H1 (cell line): Measurements from ENCODE around the gene ANO2. TPM values are rescaled to one million over a fixed set of nuclear protein-coding genes. Genes with fewer than 3 reads are reported as not detected.

Experiments
- JUN ChIP-seq: IDR thresholded peaks from 2 replicates; pipeline ENCODE4 v1.6.1; 2011; ENCODE audit warnings: low read depth, mild to moderate bottlenecking, improper control_type of control experiment, low read length
- SRF ChIP-seq: IDR thresholded peaks from 2 replicates; pipeline ENCODE4 v1.6.1; 2011; ENCODE audit warnings: mild to moderate bottlenecking, low read depth, low read length, moderate library complexity
- polyA plus RNA-seq, 7 experiments: library from polyadenylated mRNA; depleted of rRNA in 3 of 7; stranded (reverse) in 5 of 7; unstranded in 2 of 7; fragments of >200 nt in 5 of 7; fragments of 200-250 nt in 2 of 7; gene quantifications; 1 replicate in 5 of 7; 2 replicates in 1 of 7; 4 replicates in 1 of 7; pipeline versions ENCODE4 v1.2.1 to v1.2.3, GENCODE V29; 2011 to 2013; ENCODE audit warnings: missing spikeins in 2 of 7, mixed read lengths in 2 of 7
- total RNA-seq: library from RNA; stranded (reverse); fragmentation: NEBNext Ultra II Directional; extraction: Animal tissue kit (Norgen Biotek cat#: 25700); gene quantifications from 2 replicates; pipeline ENCODE4 v1.2.1, GENCODE V29; 2021
- TF ChIP-seq, protein P1 (sequence below): IDR thresholded peaks from 2 replicates; pipeline ENCODE4 v1.6.1; 2012; ENCODE audit warnings: inconsistent platforms

The ANO2 gene
- total and polyA plus RNA-seq, 2 of the 8 experiments (the other 6 are each of a cell fraction or from before 2014, with no cell fraction given), result 1.9 to 5.5 TPM

DNA sequence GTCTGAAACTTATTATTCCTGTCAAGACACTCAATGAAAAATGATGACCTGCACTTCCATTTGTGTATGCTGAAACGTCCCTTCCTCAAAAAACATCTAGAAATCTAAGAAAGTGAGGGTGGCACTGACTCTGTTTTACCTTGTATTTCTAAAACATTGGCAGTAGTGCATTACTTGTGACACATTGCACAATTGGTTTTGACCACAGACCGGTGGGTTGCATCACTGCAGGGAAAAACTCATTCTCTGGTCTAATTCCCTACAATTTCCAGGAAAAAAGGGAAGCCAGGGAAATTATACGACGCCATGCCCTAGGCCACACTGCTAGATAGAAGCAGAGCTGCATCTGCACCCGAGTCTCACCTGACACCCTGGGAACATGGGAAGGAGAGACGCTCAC lies 356.5 kb downstream of the ANO2 start (continued):
- TF ChIP-seq SRF (no peak), JUN (no peak)
- TF ChIP-seq, protein P1, sequence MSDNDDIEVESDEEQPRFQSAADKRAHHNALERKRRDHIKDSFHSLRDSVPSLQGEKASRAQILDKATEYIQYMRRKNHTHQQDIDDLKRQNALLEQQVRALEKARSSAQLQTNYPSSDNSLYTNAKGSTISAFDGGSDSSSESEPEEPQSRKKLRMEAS, result no peak
